ENCODE data around the gene ACVRL1.

Gene ACVRL1

GRCh38 chr12:51896236-51896635 lies 11.1 kb upstream of the ACVRL1 start:
- TF ChIP-seq, protein P1, sequence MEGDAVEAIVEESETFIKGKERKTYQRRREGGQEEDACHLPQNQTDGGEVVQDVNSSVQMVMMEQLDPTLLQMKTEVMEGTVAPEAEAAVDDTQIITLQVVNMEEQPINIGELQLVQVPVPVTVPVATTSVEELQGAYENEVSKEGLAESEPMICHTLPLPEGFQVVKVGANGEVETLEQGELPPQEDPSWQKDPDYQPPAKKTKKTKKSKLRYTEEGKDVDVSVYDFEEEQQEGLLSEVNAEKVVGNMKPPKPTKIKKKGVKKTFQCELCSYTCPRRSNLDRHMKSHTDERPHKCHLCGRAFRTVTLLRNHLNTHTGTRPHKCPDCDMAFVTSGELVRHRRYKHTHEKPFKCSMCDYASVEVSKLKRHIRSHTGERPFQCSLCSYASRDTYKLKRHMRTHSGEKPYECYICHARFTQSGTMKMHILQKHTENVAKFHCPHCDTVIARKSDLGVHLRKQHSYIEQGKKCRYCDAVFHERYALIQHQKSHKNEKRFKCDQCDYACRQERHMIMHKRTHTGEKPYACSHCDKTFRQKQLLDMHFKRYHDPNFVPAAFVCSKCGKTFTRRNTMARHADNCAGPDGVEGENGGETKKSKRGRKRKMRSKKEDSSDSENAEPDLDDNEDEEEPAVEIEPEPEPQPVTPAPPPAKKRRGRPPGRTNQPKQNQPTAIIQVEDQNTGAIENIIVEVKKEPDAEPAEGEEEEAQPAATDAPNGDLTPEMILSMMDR (IDR thresholded peaks at IDR 0.05; ENCODE audit: borderline replicate concordance, control extremely low read depth, extremely low read depth, insufficient read depth, missing control alignments): no peak
- no peak for DNase-seq (ENCODE audit: low spot score)
- in situ Hi-C loops (cut with MboI; ENCODE audit: low sequenced_read_pairs, unreplicated experiment): no loop called here

DNA sequence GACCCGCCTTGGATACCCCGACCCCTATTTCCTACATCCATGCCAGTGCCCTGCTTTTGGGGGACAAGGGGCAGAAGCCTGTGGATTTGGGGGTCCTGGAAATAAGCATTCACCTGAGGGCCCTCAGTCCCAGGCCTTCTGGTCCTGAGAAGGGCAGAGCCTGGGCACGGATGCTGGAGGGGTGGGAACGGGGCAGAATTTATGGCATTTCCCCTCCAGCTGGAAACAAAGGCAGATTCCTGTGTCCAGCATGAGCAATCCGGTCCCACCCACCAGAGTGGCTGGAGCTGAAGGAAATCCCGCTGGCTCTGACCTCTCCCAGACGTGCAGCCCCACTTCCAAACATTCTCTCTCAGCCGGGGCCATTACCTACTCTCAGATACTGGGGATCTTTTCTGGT lies 10.1 kb upstream of the ACVRL1 start:
- TF ChIP-seq, protein P1 (IDR thresholded peaks at IDR 0.05; ENCODE audit: borderline replicate concordance, control extremely low read depth, extremely low read depth, insufficient read depth, missing control alignments): no peak
- in situ Hi-C loops (cut with MboI; ENCODE audit: low sequenced_read_pairs, unreplicated experiment): no loop called here
- DNase-seq (ENCODE audit: low spot score): no peak

GRCh38 chr12:51898506-51898905 lies 8.8 kb upstream of the ACVRL1 start:
- TF ChIP-seq, protein P1 (IDR thresholded peaks at IDR 0.05; ENCODE audit: borderline replicate concordance, control extremely low read depth, extremely low read depth, insufficient read depth, missing control alignments): no peak
- in situ Hi-C loops (cut with MboI; ENCODE audit: low sequenced_read_pairs, unreplicated experiment): no loop called here

DNA sequence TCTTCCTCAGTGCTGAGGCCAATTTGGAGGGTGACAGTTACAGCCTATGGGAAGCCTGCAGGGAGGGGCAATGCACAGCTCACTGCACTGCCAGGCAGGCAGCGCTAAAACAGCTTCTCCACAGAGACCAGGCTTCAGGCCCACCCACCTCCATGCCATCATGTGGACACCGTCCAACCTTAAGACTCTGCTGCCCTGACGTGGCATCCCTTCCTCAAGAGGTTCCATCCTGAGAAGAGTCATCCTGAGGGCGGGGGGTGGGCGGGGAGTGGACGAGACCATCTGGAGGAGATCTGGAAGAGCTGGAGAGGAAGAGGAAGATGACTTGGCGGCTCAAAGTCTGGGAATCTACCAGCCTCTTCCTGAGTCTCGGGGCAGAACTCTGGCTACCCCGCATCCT lies 8.4 kb upstream of the ACVRL1 start:
- TF ChIP-seq, protein P1 (IDR thresholded peaks at IDR 0.05; ENCODE audit: borderline replicate concordance, control extremely low read depth, extremely low read depth, insufficient read depth, missing control alignments): no peak
- in situ Hi-C loops (cut with MboI; ENCODE audit: low sequenced_read_pairs, unreplicated experiment): no loop called here
- no peak for DNase-seq (ENCODE audit: low spot score)

More at GRCh38 chr12:51898506-51898905, 8.8 kb upstream of the ACVRL1 start:
- no peak for DNase-seq (ENCODE audit: low spot score)

DNA sequence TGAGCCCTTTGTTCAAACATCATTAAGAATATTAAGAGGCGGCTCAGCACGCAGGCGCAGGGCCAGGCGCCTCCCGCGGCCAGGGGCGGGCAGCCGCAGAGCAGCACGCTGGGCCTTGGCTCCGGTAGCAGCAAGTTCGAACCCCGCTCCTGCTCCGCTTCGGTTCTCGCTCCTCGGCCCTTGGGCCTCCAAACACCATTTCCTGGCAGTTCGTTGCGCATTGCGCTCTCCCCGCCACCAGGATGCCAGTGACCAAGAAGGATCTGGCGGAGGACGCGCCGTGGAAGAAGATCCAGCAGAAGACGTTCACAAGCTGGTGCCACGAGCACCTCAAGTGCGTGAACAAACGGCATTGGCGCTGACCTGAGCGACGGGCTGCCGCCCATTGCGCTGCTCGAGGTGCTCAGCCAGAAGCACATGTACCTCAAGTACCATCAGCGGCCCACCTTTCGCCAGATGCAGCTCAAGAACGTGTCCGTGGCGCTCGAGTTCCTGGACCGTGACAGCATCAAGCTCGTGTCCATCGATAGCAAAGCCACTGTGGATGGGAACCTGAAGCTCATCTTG lies 6.9 kb upstream of the ACVRL1 start:
- TF ChIP-seq, protein P1 (IDR thresholded peaks at IDR 0.05; ENCODE audit: borderline replicate concordance, control extremely low read depth, extremely low read depth, insufficient read depth, missing control alignments): no peak
- in situ Hi-C loops (cut with MboI; ENCODE audit: low sequenced_read_pairs, unreplicated experiment): no loop called here
- no peak for DNase-seq (ENCODE audit: low spot score)

- no peak for DNase-seq (ENCODE audit: low spot score)
- TF ChIP-seq, protein P1 (IDR thresholded peaks at IDR 0.05; ENCODE audit: borderline replicate concordance, control extremely low read depth, extremely low read depth, insufficient read depth, missing control alignments): no peak
- in situ Hi-C loops (cut with MboI; ENCODE audit: low sequenced_read_pairs, unreplicated experiment): no loop called here
These were observed 6.0 kb upstream of the ACVRL1 start for GRCh38 chr12:51901121-51901817.
